ENCODE measurements around the gene CNOT3. TPM values are rescaled to one million over a fixed set of nuclear protein-coding genes. Genes with fewer than 3 reads are reported as not detected.

Gene CNOT3
- total and polyA plus RNA-seq, 2 donors (not counting 3 experiments of a cell fraction or from before 2014, with no cell fraction given) = 20.4 to 74.7 TPM

GRCh38 chr19:54107876-54108490, 29.6 kb upstream of the CNOT3 start:
- Histone ChIP-seq H3K9me1 (replicated peaks; ENCODE audit: control insufficient read depth, extremely low read depth, insufficient read depth, low read length) (no peaks in the 10 kb centered on the region), H3K79me2 (ENCODE audit: control insufficient read depth, insufficient read depth, low read length) (peaks cover 5% of the 10 kb centered on the region), H3K4me3 (replicated peaks in 1 of 3; ENCODE audit: insufficient read depth in 1 of 3, low read depth in 1 of 3, low read length in 3 of 3) (no peak overlapping the region), H3K27me3 (ENCODE audit: control insufficient read depth in 2 of 2, insufficient read depth in 2 of 2, low read length in 2 of 2) (no peaks in the 10 kb centered on the region), H2AFZ (ENCODE audit: low read depth, low read length) (no peak overlapping the region), H3K4me1 (ENCODE audit: control insufficient read depth, extremely low read depth, insufficient read depth, low read length) (no peaks in the 10 kb centered on the region), H3K4me2 (ENCODE audit: insufficient read depth, low read length) (no peak overlapping the region), H3K9me3 (replicated peaks; ENCODE audit: control insufficient read depth, insufficient read depth, low read length) (no peaks in the 10 kb centered on the region), H3K27ac (ENCODE audit: insufficient read depth, low read depth, low read length) (no peak overlapping the region), H3K9ac (replicated peaks; ENCODE audit: extremely low read depth, insufficient read depth, low read length) (no peak overlapping the region), H3K36me3 (ENCODE audit: control insufficient read depth in 2 of 2, extremely low read depth in 1 of 2, insufficient read depth in 2 of 2, low read length in 2 of 2) (peaks cover 0 to 40% of the 10 kb centered on the region in 2 experiments), H4K20me1 (replicated peaks; ENCODE audit: control insufficient read depth, extremely low read depth, insufficient read depth, low read length) (no peaks in the 10 kb centered on the region)
- dilution Hi-C loops (cut with MboI; ENCODE audit: extremely low pct_ligation_motif_present, low sequenced_read_pairs) (no loop called here), intact Hi-C loops (cut with micrococcal nuclease) (no loop called here)
- CTCF ChIA-PET = no interaction called here
- POLR2A ChIA-PET = no interaction called here
- TF ChIP-seq FOS (IDR thresholded peaks at IDR 0.05; ENCODE audit: borderline replicate concordance, insufficient read depth, low read length) = no peak
- TF ChIP-seq MAX (IDR thresholded peaks at IDR 0.05; ENCODE audit: insufficient read depth, insufficient read length) = no peak
- FAIRE-seq = no peak
- no peak for DNase-seq (ENCODE audit: low read depth, low spot score)
- no TSS peak for BruUV-seq (replicated peaks)

GRCh38 chr19:54108496-54108895, 29.1 kb upstream of the CNOT3 start:
- ChIA-PET POLR2A (no interaction called here), CTCF (no interaction called here)
- no TSS peak for BruUV-seq (replicated peaks)
- H3K4me3 ChIP-seq (replicated peaks in 1 of 3; ENCODE audit: insufficient read depth in 1 of 3, low read depth in 1 of 3, low read length in 3 of 3) = no peak overlapping the region
- no peaks in the 10 kb centered on the region for H4K20me1 ChIP-seq (replicated peaks; ENCODE audit: control insufficient read depth, extremely low read depth, insufficient read depth, low read length)
- peaks cover under 1% of the 10 kb centered on the region for H3K79me2 ChIP-seq (ENCODE audit: control insufficient read depth, insufficient read depth, low read length)
- dilution Hi-C loops (cut with MboI; ENCODE audit: extremely low pct_ligation_motif_present, low sequenced_read_pairs) = no loop called here
- FAIRE-seq = no peak
- H3K9me1 ChIP-seq (replicated peaks; ENCODE audit: control insufficient read depth, extremely low read depth, insufficient read depth, low read length) = no peaks in the 10 kb centered on the region
- no peaks in the 10 kb centered on the region for H3K9me3 ChIP-seq (replicated peaks; ENCODE audit: control insufficient read depth, insufficient read depth, low read length)
- peaks cover 0 to 40% of the 10 kb centered on the region in 2 experiments for H3K36me3 ChIP-seq (ENCODE audit: control insufficient read depth in 2 of 2, extremely low read depth in 1 of 2, insufficient read depth in 2 of 2, low read length in 2 of 2)
- H3K9ac ChIP-seq (replicated peaks; ENCODE audit: extremely low read depth, insufficient read depth, low read length) = no peak overlapping the region
- H3K4me2 ChIP-seq (ENCODE audit: insufficient read depth, low read length) = no peak overlapping the region
- H3K4me1 ChIP-seq (ENCODE audit: control insufficient read depth, extremely low read depth, insufficient read depth, low read length) = no peaks in the 10 kb centered on the region
- H2AFZ ChIP-seq (ENCODE audit: low read depth, low read length) = no peak overlapping the region
- no peaks in the 10 kb centered on the region for H3K27me3 ChIP-seq (ENCODE audit: control insufficient read depth in 2 of 2, insufficient read depth in 2 of 2, low read length in 2 of 2)
- TF ChIP-seq CTCF (IDR thresholded peaks at IDR 0.05; ENCODE audit: extremely low read depth in 1 of 2, insufficient read depth in 1 of 2, low read depth in 1 of 2, low read length in 2 of 2) (no peak), EZH2 (IDR thresholded peaks at IDR 0.05; ENCODE audit: borderline replicate concordance, low read depth, low read length, severe bottlenecking) (no peak), POLR2A (IDR thresholded peaks at IDR 0.05; ENCODE audit: low read depth, low read length) (no peak), JUN (IDR thresholded peaks at IDR 0.05; ENCODE audit: borderline replicate concordance, insufficient read depth, insufficient read length, low read depth) (no peak), FOS (IDR thresholded peaks at IDR 0.05; ENCODE audit: borderline replicate concordance, insufficient read depth, low read length) (no peak), MYC (IDR thresholded peaks at IDR 0.05; ENCODE audit: low read depth, low read length) (no peak), MAX (IDR thresholded peaks at IDR 0.05; ENCODE audit: insufficient read depth, insufficient read length) (no peak), POLR2AphosphoS5 (IDR thresholded peaks at IDR 0.05; ENCODE audit: insufficient read depth, low read depth, low read length) (no peak), GATA2 (IDR thresholded peaks at IDR 0.05; ENCODE audit: insufficient read depth, insufficient read length, low read depth, low read length) (no peak)
- DNase-seq (ENCODE audit: low read depth, low spot score) = no peak
- intact Hi-C loops (cut with micrococcal nuclease) = no loop called here
- H3K27ac ChIP-seq (ENCODE audit: insufficient read depth, low read depth, low read length) = no peak overlapping the region

Data from endothelial cell of umbilical vein (primary cell).